ENCODE results near the gene CCNYL1.

- TF ChIP-seq POLR2AphosphoS5 (IDR thresholded peaks at IDR 0.05) (no peak), POLR2A (IDR thresholded peaks at IDR 0.05) (no peak), CTCF (IDR thresholded peaks at IDR 0.05) (no peak)
These were observed 16.1 kb upstream of the CCNYL1 start for GRCh38 chr2:207695293-207695692.
